B cell (primary cell): ENCODE data around the gene SLC2A4RG. TPM values are rescaled to one million over a fixed set of nuclear protein-coding genes. Genes with fewer than 3 reads are reported as not detected.

Experiments
- ATAC-seq: fragments of 200-7000 bp; cut with Tn5 transposase; one replicate; pipeline ENCODE4 v1.10.0; 2021; ENCODE audit warnings: low read depth, mild to moderate bottlenecking, moderate number of reproducible peaks, moderate library complexity
- CTCF ChIA-PET: fragments of 350-600 bp; sonication (Branson Sonifier 250); formaldehyde crosslinking; loops from one replicate; lab custom pipeline; 2021; ENCODE audit warnings: antibody characterized with exemption, inconsistent platforms; lab: Charles Lee
- POLR2A ChIA-PET: fragments of 350-600 bp; sonication (Branson Sonifier 250); formaldehyde crosslinking; loops from one replicate; lab custom pipeline; 2021; ENCODE audit warnings: antibody characterized with exemption; lab: Charles Lee
- DNase-seq: peaks from one replicate; pipeline ENCODE4 v3.0.0; 2013
- H2AFZ ChIP-seq: 2 replicates; pipeline ENCODE4 v1.6.1; 2012; ENCODE audit warnings: mild to moderate bottlenecking, low read depth, low read length; ENCODE audit not compliant: insufficient read depth, poor library complexity, severe bottlenecking
- H3K27ac ChIP-seq, 2 donors: 1 replicate in 1 of 2; 2 replicates in 1 of 2; pipeline ENCODE4 v1.5.1; 2012 to 2013; ENCODE audit warnings: low read length in 2 of 2, mild to moderate bottlenecking in 2 of 2, moderate library complexity in 1 of 2
- H3K27me3 ChIP-seq, 4 experiments: fragments of 200-600 bp in 1 of 4; sonication (generic) in 1 of 4; replicated peaks in 1 of 4; 1 replicate in 2 of 4; 2 replicates in 2 of 4; pipeline versions ENCODE4 v1.6.1 to v1.7.0; 2013 to 2016; ENCODE audit warnings: low read length in 3 of 4, mild to moderate bottlenecking in 2 of 4, mixed read lengths in 1 of 4, moderate library complexity in 1 of 4; ENCODE audit not compliant: insufficient read depth in 4 of 4, control insufficient read depth in 3 of 4; ENCODE audit errors: control extremely low read depth in 1 of 4
- H3K36me3 ChIP-seq, 2 experiments: replicated peaks in 1 of 2; 1 replicate in 1 of 2; 2 replicates in 1 of 2; pipeline versions ENCODE4 v1.6.1 to v1.7.1; 2013; ENCODE audit warnings: low read length in 1 of 2; ENCODE audit not compliant: insufficient read depth in 2 of 2, control insufficient read depth in 1 of 2; ENCODE audit errors: control extremely low read depth in 1 of 2, extremely low read depth in 1 of 2
- H3K4me1 ChIP-seq, 2 donors: fragments of 200-600 bp in 1 of 2; sonication (generic) in 1 of 2; 1 replicate in 1 of 2; 2 replicates in 1 of 2; pipeline versions ENCODE4 v1.5.1 to v1.6.1; 2013 to 2017; ENCODE audit warnings: low read length in 2 of 2; ENCODE audit not compliant: control insufficient read depth in 2 of 2, insufficient read depth in 2 of 2
- H3K4me2 ChIP-seq: replicated peaks from 2 replicates; pipeline ENCODE3; 2012; ENCODE audit warnings: mild to moderate bottlenecking, low read depth, low read length; ENCODE audit not compliant: poor library complexity, severe bottlenecking
- H3K4me3 ChIP-seq, 5 experiments: fragments of 200-600 bp in 1 of 5; sonication (generic) in 1 of 5; 1 replicate in 3 of 5; 2 replicates in 2 of 5; pipeline versions ENCODE4 v1.5.1 to v1.7.0; 2011 to 2016; ENCODE audit warnings: low read length in 4 of 5, mild to moderate bottlenecking in 4 of 5, low read depth in 2 of 5, control low read depth in 1 of 5, moderate library complexity in 1 of 5; ENCODE audit not compliant: insufficient read depth in 1 of 5; ENCODE audit errors: control extremely low read depth in 1 of 5, extremely low read depth in 1 of 5
- H3K79me2 ChIP-seq: fragments of 200-600 bp; sonication (generic); one replicate; pipeline ENCODE4 v1.6.0; 2016; ENCODE audit warnings: low read length; ENCODE audit not compliant: control insufficient read depth, insufficient read depth
- H3K9ac ChIP-seq: fragments of 200-600 bp; sonication (generic); 2 replicates; pipeline ENCODE4 v1.6.1; 2017; ENCODE audit warnings: mild to moderate bottlenecking, low read length, moderate library complexity
- H3K9me3 ChIP-seq, 3 donors: one replicate each; pipeline versions ENCODE4 v1.6.1 to v1.7.1; 2013; ENCODE audit warnings: low read length in 2 of 3; ENCODE audit not compliant: control insufficient read depth in 2 of 3, insufficient read depth in 1 of 3; ENCODE audit errors: control extremely low read depth in 1 of 3
- H4K20me1 ChIP-seq: 2 replicates; pipeline ENCODE4 v1.6.0; 2012; ENCODE audit warnings: mild to moderate bottlenecking, low read length; ENCODE audit not compliant: insufficient read depth, control insufficient read depth, poor library complexity, severe bottlenecking
- H3K27ac Mint-ChIP-seq: one replicate; pipeline ENCODE4 v1.8.0; 2021; ENCODE audit warnings: mixed read lengths
- H3K27me3 Mint-ChIP-seq: one replicate; pipeline ENCODE4 v1.8.0; 2021; ENCODE audit warnings: mixed read lengths
- H3K4me1 Mint-ChIP-seq: one replicate; pipeline ENCODE4 v1.8.0; 2021; ENCODE audit warnings: mixed read lengths
- H3K4me3 Mint-ChIP-seq: one replicate; pipeline ENCODE4 v1.8.0; 2021; ENCODE audit warnings: mixed read lengths
- H3K9me3 Mint-ChIP-seq: one replicate; pipeline ENCODE4 v1.8.0; 2022; ENCODE audit warnings: mixed read lengths; ENCODE audit not compliant: insufficient read depth
- EZH2 ChIP-seq: IDR thresholded peaks from 2 replicates; pipeline ENCODE4 v1.6.1; 2012; ENCODE audit warnings: borderline replicate concordance, low read depth, mild to moderate bottlenecking, moderate library complexity, low read length; ENCODE audit not compliant: insufficient read depth, poor library complexity, severe bottlenecking
- WGBS: methylation state at CpG from one replicate; pipeline ENCODE4 v1.1.5; 2013; ENCODE audit warnings: missing lambda C conversion rate; ENCODE audit not compliant: insufficient coverage; 5-methylcytosine and 5-hydroxymethylcytosine counted together
- intact Hi-C: fragments of 100-400 bp; cut with micrococcal nuclease; formaldehyde crosslinking; loops from one replicate; pipeline ENCODE4 v1.10.0; 2022
- polyA plus RNA-seq: library from polyadenylated mRNA; depleted of rRNA; stranded (reverse); fragments of >200 nt; gene quantifications from 2 replicates; pipeline ENCODE4 v1.2.3, GENCODE V29; 2012
- total RNA-seq, 2 donors: library from RNA; stranded (reverse); fragments of 120-200 nt in 1 of 2; gene quantifications; 1 replicate in 1 of 2; 2 replicates in 1 of 2; pipeline versions ENCODE4 v1.2.3 to v1.2.4, GENCODE V29; 2013 to 2022
- TF ChIP-seq, protein P1 (sequence below): fragments of 200-600 bp; IDR thresholded peaks from one replicate; pipeline ENCODE4 v1.8.0; 2022; ENCODE audit warnings: antibody characterized with exemption, mild to moderate bottlenecking

Gene SLC2A4RG
- total and polyA plus RNA-seq, 2 donors (not counting 1 experiment from before 2014, with no cell fraction given): 39.7 to 49.4 TPM

DNA sequence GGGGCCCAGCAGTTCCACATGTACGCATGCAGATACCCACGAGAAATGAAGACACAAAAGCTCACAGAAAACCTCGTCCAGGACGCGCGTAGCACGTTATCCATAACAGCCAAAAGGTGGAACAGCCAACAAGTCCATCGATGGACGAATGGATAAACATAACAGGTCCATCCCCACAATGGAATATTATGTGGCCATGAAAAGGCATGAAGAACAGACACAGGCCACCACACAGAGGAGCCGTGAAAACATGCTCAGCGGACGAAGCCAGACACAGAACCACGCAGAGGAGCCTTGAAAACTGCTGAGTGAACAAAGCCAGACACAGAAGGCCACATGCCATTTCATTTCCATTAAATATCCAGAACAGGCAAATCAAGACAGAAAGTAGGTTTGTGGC, 38.0 kb downstream of the SLC2A4RG start:
- POLR2A ChIA-PET: no interaction called here
- Histone ChIP-seq H3K36me3 (no peaks in the 10 kb centered on the region), H3K27ac (no peak overlapping the region), H2AFZ (no peak overlapping the region), H4K20me1 (no peaks in the 10 kb centered on the region), H3K9ac (no peak overlapping the region), H3K4me2 (no peak overlapping the region), H3K4me1 (no peaks in the 10 kb centered on the region), H3K4me3 (no peak overlapping the region), H3K27me3 (no peaks in the 10 kb centered on the region), H3K79me2 (no peaks in the 10 kb centered on the region), H3K9me3 (no peaks in the 10 kb centered on the region)
- intact Hi-C loops: no loop called here
- Mint-ChIP-seq H3K27me3 (no peaks in the 10 kb centered on the region), H3K9me3 (no peaks in the 10 kb centered on the region), H3K4me3 (no peak overlapping the region), H3K4me1 (no peaks in the 10 kb centered on the region), H3K27ac (no peak overlapping the region)
- DNase-seq (no peak), ATAC-seq (no peak)
- 97% methylated on average over 9 of the region's 13 CpGs for WGBS
- CTCF ChIA-PET: interaction anchor here (0.6 to 1.1 kb wide), 2 partner anchors 8 to 86 kb away, joined by 3 read pairs; no protein-coding TSS in a partner anchor
- no peak for TF ChIP-seq EZH2
- TF ChIP-seq, protein P1, sequence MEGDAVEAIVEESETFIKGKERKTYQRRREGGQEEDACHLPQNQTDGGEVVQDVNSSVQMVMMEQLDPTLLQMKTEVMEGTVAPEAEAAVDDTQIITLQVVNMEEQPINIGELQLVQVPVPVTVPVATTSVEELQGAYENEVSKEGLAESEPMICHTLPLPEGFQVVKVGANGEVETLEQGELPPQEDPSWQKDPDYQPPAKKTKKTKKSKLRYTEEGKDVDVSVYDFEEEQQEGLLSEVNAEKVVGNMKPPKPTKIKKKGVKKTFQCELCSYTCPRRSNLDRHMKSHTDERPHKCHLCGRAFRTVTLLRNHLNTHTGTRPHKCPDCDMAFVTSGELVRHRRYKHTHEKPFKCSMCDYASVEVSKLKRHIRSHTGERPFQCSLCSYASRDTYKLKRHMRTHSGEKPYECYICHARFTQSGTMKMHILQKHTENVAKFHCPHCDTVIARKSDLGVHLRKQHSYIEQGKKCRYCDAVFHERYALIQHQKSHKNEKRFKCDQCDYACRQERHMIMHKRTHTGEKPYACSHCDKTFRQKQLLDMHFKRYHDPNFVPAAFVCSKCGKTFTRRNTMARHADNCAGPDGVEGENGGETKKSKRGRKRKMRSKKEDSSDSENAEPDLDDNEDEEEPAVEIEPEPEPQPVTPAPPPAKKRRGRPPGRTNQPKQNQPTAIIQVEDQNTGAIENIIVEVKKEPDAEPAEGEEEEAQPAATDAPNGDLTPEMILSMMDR: no peak

DNA sequence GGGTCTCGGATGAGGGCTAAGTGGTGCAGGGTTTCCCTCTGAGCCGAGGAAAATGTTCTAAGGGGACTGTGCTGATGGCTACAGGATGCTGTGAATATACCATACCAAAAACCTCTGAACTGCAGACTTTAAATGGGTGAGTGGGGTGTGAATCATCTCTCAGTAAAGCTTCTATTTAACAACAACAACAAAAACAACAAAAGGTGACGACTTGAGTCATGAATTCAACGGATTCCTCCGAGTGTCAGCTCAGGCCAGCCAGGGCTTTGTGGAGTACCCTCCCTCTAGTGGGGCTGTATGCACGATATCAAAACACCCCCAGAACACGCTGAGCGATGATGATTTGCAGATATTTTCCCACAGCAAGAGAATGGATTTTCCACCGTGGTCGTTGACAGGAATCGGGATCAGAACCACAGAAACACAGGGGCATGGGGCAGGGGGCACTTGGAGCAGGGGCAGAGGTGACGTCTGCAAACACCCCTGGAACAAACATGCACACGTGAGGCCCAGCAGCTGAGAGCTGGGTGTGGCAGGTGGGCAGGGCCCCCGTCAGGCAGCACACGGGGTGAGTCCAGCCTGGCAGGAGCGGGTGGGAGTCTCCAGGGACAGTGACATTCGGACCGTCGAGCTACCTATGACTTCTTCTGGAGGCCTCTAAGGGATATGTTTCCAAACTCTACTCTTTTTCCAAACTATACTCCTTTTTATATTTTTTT, 38.6 kb downstream of the SLC2A4RG start:
- Histone ChIP-seq H3K79me2 (no peaks in the 10 kb centered on the region), H3K27me3 (no peaks in the 10 kb centered on the region), H3K9ac (no peak overlapping the region), H3K27ac (no peak overlapping the region), H4K20me1 (no peaks in the 10 kb centered on the region), H3K4me1 (no peaks in the 10 kb centered on the region), H3K4me2 (no peak overlapping the region), H3K4me3 (no peak overlapping the region), H2AFZ (no peak overlapping the region), H3K9me3 (no peaks in the 10 kb centered on the region), H3K36me3 (no peaks in the 10 kb centered on the region)
- Mint-ChIP-seq H3K27ac (no peak overlapping the region), H3K27me3 (no peaks in the 10 kb centered on the region), H3K4me1 (no peaks in the 10 kb centered on the region), H3K4me3 (no peak overlapping the region), H3K9me3 (no peaks in the 10 kb centered on the region)
- TF ChIP-seq, protein P1: no peak
- no peak for TF ChIP-seq EZH2
- DNase-seq (no peak), ATAC-seq (no peak)
- ChIA-PET CTCF (interaction anchor here (0.6 to 1.1 kb wide), 2 partner anchors 9 to 86 kb away, joined by 3 read pairs; no protein-coding TSS in a partner anchor), POLR2A (no interaction called here)
- intact Hi-C loops: no loop called here
- WGBS: 82% methylated on average over 12 of the region's 19 CpGs
